ENCODE data around the gene P3R3URF.

DNA sequence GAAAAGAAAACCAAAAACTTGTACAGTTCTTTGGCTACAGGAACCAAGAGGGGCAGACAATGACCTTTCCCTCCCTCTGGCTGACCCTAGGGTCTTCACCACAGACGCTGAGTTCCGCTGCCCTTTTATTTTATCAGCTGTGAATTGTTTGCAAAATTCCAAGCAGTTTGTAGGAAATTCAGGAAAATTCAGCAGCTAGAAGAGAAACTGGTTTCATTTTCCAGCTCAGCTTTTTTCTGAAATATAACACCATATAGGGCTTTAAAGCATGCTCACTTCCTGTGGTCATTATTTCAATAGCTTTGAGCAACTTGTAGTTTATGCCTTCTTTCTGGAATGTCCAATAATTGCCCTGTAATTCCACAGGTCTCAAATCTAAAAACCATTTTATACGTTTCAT lies 38.4 kb downstream of the P3R3URF start:
- TF ChIP-seq HDAC2 (IDR thresholded peaks at IDR 0.05), result no peak
- no peak for TF ChIP-seq CXXC5 (CRISPR knock-in tag; IDR thresholded peaks at IDR 0.05)
